ENCODE data around the gene NECAP2.
"Not testable (repeated sequence)": the region's sequence is repeated elsewhere in the genome, so short reads cannot be mapped to it uniquely, and the experiment has no call there.

NECAP2 gene

DNA sequence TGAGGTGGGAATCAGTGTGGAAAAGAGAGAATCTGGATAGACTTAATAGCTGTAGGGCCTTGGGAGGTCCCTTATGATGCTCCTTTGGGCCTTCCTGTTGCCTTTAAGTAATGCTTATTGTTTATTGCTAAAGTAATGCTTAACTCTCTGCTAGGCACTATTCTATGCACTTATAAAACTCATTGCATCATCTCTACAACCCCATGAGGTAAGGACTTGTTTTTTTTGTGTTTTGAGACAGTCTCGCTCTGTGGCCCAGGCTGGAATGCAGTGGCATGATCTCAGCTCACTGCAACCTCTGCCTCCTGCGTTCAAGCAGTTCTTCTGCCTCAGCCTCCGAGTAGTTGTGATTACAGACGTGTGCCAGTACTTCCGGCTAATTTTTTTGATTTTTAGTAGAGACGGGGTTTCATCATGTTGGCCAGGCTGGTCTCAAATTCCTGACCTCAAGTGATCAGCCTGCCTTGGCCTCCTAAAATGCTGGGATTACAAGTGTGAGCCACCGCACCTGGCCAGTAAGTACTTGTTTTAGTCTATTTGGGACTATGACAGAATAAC, 22.3 kb downstream of the NECAP2 start:
- no peak for FAIRE-seq

DNA sequence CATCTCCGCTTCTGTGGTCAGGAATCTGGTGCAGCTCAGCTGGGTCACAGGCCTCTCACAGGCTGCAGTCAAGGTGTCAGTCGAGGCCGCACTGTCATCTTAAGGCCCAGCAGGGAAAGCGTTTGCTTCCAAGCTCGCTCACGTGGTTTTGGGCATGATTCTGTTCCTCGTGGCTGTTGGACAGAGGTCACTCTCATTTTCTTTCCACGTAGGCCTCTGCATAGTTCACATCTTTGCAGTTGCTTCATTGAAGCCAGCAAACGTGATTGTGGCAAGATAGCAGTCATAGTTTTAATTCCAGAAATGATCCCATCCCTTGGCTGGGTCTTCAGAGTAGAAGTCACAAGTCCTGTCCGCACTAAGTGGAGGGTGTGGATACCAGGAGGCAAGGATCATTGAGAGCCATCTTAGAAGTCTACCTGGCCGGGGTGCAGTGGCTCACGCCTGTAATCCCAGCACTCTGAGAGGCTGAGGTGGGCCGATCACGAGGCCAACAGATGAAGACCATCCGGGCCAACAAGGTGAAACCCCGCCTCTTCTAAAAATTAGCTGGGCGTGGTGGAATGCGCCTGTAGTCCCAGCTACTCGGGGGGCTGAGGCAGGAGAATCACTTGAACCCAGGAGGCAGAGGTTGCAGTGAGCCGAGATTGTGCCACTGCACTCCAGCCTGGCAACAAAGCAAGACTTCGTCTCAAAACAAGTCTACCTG, 24.5 kb downstream of the NECAP2 start:
- FAIRE-seq, result no peak

DNA sequence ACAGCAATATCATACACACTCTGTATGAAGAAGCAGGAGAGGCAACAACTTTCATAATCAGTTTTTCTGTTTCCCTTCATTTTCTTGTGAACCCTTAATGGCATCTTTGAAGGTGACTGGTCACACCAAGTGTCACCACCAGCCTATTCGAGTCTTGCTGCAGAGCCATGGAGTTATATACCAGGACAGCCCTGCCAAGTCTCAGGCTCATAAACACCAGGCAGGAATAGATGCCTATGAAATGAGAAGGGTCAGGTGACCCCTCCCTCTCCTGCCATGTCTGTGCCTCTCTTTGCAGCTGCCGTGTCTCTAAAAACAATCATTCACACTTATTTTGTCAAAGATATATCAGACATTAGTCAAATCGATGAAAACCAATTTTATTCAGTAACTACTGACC, 28.0 kb downstream of the NECAP2 start:
- FAIRE-seq, result no peak

DNA sequence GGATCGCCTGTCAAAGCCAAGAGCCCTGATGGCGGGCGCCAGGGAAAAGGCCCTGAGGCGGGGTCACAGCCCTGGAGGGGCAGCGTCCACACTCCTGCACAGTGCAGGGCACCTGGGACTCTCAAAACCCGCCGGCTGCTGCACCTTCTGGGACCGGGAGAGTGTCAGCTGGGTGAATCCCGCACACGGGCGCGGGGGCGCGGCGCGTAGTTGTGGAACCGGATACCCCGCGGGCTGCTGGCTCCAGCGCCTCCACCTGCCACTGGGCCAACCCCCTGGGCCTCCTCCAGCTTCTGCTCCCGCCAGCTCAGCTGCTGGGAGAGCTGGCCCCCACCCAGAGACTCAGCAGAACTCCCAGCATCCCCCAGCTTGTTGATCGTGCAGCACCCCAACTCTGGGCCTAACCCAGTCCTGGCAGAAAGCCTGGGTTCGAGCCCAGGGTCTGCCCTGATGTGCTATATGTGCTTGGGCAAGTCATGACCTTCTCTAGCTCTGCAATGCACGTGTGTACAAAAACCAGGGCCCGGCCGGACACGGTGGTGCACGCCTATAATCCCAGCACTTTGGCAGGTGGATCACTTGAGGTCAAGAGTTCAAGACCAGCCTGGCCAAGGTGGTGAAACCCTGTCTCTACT, 33.8 kb downstream of the NECAP2 start:
- no peak for FAIRE-seq

DNA sequence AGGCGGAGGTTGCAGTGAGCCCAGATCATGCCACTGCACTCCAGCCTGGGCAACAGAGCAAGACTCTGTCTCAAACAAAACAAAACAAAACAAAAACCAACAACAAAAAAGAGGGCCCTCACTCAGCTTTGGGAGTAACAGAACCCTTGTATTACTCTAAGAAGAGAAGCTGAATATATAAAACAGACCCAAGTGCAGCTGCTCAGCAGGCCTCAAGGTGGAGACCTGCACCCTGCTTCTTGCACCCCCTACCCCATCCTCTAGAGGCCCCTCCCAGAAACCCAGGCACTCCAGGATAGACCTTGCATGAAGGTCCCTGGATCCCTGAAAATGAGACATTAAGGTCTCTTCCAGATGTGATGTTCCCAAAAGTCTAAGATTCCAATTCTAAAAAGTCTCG, 34.4 kb downstream of the NECAP2 start:
- not testable (repeated sequence) for FAIRE-seq

DNA sequence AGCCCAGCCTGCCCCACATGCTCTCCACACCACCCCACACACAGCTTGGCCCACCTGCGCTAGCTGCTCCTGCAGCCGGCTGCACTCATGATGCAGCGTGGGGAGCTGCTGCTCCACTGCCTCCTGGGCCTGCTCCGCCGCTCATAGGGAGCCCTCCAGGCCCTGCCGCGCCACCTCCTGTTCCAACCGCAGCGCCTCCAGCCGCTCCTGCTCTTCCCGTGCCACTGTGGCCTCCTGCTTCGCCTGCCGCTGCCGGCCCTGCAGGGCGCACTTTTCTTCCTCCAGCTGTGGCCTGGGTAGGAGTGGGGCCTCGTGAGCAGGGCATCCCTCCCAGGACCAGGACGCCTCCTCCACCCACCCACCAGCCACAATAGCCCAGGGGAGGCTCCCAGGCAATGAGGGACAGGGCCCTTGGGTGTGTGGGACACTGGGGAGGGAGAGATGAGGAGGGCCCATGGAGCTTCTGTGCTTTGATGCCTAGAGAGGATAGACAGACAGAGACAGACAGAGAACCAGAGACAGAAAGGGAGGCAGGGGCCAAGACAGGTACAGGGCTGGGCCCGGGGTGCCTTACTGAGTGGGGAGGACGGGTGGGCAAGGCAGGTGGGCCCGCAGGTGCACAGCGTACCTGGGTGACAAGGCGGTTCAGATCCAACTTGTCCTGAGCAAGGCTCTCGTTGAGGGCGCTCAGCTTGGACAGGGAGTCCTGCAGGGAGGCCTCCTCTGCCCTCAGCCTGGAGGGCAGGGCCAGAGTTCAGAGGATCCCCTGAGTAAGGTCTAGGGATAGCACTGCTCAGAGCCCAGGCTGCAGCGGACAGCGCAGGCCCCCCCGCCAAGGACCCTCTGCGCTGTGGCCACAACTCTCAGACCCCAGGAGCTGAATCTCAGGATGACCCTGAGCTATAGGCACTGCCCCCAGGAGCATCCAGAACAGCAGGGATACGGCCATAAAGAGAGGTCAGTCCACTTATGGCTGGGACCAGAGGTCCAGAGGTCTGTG, 35.5 kb downstream of the NECAP2 start:
- FAIRE-seq, result not testable (repeated sequence)

DNA sequence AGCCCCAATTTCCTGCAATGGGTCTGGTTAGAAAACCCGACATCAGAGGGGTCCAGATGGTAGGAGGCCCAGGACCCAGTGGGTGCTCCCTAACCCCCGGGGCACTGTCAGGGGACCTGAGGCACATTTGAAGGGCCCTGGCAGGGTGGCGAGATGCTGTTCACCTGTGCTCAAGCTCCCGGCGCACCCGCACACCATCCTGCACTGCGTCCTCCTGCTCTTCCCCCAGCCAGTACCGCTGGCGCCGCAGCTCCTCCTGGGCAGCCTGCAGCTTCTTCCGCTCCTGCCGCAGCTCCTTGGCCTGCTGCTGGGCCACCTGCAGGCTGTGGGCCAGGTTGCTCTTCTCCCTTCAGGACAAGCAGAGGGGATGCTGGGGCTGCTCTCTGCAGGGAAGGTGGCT, 37.6 kb downstream of the NECAP2 start:
- FAIRE-seq, result no peak

DNA sequence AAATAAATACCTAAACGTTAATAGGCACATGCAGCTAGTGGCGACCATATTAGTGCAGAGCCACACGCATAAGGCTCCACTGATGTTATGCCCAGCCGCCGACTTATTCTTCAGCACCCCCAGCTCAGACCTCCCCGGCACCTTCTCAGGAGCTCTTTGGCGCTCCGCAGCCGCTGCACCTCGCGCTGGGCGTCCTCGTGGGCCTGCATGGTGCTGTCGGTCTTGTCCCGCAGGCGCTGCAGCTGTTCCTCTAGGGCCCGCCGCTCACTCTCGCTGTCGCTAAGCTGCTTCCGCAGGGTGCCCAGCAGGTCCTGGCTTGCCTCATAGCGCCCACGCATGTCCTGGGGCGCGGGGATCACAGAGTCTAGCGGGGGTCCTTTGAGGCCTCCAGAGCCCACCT, 42.6 kb downstream of the NECAP2 start:
- not testable (repeated sequence) for FAIRE-seq

DNA sequence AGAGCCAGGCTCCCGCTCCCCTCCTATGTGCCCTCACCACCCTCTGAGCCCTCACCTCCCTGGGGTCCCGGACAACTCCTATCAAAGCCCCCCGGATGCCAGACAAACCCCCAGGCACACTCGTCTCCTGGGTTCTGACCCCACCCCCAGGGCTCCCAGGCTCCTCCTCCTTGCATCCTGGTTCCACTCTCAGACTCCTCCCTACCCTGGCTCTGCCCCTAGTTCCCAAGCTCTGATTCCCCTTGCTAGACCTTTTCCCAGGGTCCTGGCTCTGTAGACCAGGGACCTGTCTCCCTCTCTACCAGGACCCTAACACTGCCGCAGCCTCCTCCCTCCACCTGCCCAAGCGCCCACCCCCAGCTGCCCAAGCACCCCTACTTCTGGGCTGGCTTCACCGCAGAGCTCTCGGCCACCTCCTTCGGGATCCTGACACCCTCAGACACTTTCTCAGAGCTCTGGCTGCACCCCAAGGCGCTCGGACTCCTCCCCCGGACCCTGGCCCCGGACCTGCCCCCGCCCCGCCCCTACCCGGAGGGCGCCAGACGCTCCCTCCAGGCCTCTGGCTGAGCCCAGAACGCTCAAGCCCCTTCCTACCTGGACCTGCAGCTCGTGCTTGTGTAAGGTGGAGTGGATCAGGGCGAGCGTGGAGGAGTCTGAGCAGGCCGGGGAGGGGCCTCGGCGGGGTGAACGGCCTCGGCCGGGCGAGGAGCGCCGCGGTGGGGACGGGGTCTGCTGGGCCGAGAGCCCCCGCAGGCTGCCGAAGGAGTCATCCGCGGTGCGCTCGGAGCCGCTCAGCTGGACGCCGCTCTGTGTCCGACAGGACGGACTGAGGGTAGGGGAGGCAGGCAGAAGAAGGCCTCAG, 43.3 kb downstream of the NECAP2 start:
- not testable (repeated sequence) for FAIRE-seq

DNA sequence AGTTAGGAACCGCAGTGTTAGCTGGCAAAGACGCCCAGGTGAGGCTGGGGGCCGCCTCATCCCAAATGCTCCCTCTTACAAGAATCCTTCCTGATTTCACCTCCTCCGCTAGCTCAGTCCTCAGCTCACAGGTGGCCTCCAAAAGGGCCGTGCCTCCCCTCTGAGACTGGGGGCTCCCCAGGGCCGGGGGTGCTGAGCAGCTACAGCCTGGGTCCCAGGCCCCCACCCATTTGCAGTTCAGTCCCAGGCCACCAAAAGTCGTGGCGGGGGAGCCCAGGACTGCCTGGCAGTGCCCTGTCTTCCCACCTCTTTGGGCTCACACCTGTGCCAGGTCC, 43.9 kb downstream of the NECAP2 start:
- no peak for FAIRE-seq

DNA sequence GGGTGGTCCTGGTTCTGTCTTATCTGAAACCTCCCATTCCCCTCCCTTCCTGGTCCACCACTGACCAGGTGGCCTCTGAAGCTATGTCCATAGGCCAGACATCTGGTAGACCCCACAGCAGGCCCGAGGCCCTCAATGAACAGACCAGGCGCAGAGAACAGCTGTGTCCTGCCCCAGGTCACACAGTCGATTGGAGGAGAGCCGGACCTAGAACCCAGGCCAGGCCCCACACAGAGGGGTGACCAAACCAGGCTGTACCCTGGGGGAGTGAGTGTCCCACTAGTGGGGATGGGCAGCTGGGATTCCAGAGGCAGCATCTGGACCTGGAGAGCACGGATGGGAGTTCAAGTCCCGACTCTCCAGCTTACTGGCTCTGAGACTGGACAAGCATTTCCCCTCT, 44.4 kb downstream of the NECAP2 start:
- no peak for FAIRE-seq

DNA sequence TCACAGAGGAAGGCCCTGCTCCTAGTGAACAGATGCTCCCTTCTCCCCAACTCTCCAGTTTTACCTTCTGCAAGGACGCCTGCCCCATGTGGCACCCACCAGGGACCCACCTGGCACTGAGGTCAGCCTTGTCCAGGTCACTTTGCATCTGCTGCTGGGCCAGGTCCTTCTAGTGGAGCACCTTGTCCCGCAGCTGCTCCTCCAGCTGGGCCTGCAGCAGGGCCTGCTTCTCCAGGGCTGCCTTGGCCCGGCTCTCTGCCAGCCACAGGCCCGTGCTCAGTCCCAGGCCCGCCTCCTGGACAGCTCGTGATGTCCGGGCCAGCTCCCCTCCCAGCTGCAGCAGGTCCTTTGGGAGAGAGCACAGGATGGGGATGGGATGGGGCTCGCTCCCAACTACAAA, 45.8 kb downstream of the NECAP2 start:
- not testable (repeated sequence) for FAIRE-seq

DNA sequence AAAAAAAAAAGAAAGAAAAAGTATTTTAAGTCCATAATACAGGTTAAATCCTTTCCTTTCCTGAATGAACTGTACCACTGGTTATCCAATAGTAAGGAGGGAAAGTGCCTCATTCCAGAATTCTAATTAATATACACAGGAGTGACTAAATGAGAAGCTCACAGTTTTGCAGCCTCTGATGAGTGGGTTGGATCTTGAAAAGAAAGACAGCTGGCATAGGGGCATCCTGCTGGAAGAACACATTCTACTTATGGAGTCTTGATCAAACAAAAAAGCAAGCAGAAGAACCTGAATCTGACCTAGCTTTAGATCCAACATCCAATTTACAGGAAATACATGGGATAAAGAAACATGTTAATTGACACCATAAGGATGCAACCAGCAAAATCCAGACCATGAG, 46.5 kb downstream of the NECAP2 start:
- not testable (repeated sequence) for FAIRE-seq

DNA sequence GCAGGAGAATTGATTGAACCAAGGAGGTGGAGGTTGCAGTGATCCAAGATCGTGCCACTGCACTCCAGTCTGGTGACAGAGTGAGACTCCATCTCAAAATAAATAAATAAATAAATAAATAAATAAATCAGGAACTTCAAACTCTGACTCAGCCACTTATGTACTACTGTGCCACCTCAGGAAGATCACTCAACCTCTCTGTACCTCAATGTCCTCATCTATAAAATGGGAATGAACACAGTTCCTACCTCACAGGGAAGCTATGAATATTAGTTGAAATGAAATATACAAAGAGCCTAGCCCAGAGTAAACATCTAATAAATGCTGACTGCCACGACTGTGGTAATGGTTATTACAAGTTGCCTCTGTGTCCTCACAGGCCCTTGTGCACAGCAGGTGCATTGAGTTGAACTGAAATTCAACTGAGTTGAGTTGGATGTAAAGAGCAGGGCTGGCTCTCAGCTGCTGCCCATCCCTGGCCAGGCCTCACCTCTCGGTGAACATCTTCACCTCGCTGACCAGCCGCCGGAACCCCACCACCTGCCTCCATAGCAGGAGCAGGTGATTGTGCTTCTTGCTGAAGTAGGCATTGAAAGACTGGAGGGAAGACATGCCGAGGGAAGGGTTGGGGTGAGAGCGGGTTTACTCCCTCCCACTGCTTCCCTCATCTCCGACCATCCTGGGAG, 48.8 kb downstream of the NECAP2 start:
- not testable (repeated sequence) for FAIRE-seq

DNA sequence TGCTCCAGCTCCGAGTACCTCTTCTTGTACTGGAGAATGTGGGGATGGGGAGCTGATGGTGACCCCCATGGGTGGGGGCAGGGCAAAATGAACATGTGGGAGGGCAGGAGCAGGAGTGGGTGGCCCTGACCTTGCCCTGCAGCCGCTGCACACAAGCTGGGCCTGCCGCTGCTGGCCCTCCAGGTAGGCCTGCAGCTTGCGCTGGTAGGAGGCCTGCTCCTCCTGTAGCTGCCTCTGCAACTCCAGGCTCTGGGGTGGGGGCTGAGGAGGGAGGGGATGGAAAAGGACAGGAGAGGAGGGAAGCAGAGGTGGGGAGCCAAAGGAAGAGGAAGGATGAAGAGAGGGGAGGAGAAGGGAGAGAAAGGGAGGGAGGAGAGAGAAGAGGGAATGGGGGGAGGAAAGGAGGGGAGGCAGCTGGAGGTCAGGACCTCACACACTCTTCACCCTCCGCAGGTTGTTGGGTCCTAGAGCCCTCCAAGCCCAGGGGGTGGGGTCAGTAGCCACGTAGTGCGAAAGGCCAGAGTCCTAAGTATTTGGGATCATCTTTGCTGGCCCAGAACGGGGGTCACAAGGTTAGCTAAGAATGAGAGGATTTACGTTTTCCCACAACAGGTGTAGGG, 50.6 kb downstream of the NECAP2 start:
- no peak for FAIRE-seq

DNA sequence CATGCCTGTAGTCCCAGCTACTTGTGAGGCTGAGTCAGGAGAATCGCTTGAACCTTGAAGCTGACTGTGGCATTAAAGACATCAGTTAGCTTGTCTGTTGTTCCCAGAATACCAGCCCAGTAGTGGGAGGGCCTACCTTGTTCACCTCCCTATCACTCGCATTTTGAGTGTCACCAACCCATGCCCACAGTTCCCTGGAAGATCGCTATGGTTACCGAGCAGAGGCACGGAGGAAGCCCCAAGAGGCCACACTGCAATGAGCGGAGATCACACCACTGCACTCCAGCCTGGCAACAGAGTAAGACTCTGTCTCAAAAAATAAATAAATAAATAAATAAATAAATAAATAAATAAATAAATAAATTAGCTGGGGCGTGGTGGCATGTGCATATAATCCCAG, 52.4 kb downstream of the NECAP2 start:
- not testable (repeated sequence) for FAIRE-seq

DNA sequence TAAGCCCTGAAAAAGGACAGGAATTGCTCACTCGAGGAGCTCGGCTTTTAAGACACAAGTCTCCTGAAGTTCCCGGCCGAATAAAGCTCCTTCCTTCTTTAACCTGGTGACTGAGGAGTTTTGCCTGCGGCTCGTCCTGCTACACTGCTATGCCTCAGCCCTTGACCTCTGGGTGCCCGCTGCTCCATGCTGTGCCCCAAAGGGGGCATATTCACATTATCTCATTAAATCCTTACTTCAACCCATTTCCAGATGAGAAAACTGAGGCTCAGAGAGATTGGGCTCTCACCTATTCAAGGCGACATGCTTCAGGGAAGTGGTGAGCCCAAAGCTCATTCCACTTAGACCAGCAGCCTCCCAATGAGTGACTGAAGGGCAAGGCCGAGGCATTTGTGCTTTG, 53.2 kb downstream of the NECAP2 start:
- FAIRE-seq, result not testable (repeated sequence)

DNA sequence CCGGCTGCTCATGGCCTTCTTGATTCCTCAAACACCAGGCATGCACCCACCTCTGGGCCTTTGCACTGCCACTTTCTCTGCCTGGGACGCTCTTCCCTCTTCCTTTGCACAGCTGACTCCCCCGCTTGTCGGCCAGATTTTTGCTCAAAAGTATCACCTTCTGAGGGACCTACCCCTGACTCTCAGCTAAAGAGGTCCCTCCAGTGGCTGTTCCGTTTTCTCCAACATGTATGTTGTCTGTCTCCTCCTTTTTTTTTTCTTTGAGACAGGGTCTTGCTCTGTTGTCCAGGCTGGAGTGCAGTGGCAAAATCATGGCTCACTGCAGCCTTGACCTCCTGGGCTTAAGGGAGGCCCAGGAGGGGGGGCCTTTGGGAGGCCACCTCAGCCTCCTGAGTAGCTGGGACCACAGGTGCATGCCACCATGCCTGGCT, 57.0 kb downstream of the NECAP2 start:
- not testable (repeated sequence) for FAIRE-seq

DNA sequence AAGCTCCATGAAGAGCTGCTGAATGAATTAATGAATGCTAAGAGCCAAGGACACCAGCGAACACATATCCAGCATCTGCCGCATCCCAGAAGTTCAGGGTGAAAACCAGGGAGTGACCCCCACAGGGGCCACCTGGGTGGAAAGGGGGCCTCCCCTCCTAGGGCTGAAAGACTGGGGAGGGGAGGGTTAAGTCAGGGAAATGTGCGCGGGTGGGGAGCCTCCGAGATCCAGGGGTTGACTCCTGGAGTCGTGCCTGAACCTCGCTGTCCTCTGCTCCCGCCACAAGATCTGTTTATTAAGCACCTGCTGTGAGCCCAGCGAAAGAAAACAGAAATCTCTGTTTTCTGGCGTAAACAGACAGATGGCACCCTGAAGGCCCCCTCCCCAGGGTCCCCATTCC, 57.5 kb downstream of the NECAP2 start:
- not testable (repeated sequence) for FAIRE-seq

DNA sequence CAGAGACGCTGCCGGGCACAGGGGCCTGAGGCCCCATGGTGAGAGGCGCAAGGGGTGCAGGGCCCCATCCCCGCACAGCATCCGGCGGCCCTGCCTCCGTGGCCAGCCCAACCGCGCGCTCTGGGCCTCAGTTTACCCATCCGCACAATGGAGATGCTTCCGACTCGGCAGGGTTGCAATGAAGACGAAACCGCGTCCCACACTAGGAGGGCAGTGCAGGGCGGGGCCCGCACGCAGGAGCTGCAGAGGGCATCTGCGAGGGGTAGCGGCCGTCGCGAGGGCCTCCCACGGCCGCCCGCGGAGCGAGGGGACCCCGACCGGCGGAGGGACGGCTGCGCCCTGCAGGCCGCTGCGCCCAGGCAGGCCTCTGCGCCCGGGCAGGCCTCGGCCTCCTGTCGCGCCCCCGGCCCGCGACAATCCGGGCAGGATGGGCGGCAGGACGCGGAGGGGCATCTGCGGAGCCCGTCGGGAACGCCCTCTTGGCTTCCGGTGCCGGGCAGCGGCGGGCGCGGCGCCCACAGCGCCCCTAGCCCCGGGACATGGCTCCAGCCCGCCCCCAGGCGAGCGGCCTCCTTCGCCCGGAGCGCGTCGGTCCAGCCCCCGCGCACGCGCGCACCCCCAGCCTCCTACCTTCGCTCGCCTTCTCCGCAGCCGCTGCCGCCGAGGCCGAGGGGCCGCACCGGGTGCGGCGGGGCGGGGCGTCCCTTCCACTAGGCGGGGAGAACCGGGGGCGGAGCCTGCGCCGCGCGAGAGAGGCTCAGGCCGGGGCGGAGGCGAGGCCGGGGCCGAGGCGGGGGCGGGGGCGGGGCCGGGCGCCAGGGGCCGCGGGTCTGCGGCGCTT, 58.3 kb downstream of the NECAP2 start:
- no peak for FAIRE-seq

Data from A204.1 (cell line).